ENCODE results near the gene CCND2. TPM values are rescaled to one million over a fixed set of nuclear protein-coding genes. Genes with fewer than 3 reads are reported as not detected.
A peak's percentile ranks its signal among the peaks of the same experiment; 100 is the strongest.

CCND2 gene
- total and polyA plus RNA-seq, 4 donors: 0.50 to 16.5 (median 3.0) TPM

DNA sequence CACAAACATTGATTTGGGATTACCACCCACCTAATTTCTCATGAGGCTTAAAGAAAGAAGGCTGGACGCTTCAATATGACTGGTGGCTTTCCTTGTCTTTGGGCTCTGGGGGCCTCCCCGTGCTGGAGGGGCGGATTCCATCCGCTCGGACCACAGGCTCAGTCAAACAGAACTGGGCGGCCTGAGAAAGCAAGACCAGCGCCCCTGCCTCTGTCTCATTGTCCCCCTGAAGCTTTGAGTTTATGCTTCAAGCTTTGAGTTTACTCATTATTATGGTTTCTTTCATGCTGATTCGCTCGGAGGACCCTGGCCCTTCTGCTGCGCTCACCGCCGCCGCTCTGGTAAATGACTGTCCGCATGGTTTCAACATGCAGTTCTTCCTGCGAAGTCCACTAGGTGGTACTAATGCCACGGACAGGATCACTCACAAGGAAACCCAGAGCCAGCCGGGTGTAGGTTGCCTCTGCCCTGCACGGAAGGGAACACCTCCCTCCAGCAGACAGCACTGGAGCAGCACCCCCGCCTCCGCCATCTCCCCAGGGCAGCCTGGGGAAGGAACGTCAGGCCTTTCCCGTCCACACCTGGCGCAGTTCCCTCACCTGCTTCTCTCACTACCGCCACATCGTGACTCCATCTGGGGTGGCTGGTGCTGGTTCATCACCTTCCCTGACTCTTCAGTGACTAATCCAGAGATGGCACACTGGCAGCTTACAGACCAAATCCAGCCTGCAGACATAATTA, 34.2 kb downstream of the CCND2 start:
- no peaks in the 10 kb centered on the region for H3K9me3 ChIP-seq (ENCODE audit: control insufficient read depth in 4 of 4, low read length in 3 of 4)
- peak; percentile 45 for DNase-seq (ENCODE audit: low spot score)
- H3K4me3 ChIP-seq (ENCODE audit: low read depth in 1 of 3, low read length in 3 of 3): no peak overlapping the region
- H3K9ac ChIP-seq (ENCODE audit: low read depth in 1 of 2, low read length in 2 of 2): no peak overlapping the region
- H3K4me1 ChIP-seq (ENCODE audit: control insufficient read depth in 4 of 4, insufficient read depth in 4 of 4, low read length in 3 of 4): peaks cover 0 to 6% (median 2%) of the 10 kb centered on the region in 4 donors
- H3K27ac ChIP-seq (ENCODE audit: low read depth in 1 of 2, low read length in 2 of 2): no peak overlapping the region
- 27% methylated on average over 25 of the region's 25 CpGs for WGBS
- TF ChIP-seq, protein P1, sequence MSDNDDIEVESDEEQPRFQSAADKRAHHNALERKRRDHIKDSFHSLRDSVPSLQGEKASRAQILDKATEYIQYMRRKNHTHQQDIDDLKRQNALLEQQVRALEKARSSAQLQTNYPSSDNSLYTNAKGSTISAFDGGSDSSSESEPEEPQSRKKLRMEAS (IDR thresholded peaks at IDR 0.05): no peak
- peak; percentile 85 to 89 for TF ChIP-seq RAD21 (IDR thresholded peaks at IDR 0.05)
- TF ChIP-seq, protein P2, sequence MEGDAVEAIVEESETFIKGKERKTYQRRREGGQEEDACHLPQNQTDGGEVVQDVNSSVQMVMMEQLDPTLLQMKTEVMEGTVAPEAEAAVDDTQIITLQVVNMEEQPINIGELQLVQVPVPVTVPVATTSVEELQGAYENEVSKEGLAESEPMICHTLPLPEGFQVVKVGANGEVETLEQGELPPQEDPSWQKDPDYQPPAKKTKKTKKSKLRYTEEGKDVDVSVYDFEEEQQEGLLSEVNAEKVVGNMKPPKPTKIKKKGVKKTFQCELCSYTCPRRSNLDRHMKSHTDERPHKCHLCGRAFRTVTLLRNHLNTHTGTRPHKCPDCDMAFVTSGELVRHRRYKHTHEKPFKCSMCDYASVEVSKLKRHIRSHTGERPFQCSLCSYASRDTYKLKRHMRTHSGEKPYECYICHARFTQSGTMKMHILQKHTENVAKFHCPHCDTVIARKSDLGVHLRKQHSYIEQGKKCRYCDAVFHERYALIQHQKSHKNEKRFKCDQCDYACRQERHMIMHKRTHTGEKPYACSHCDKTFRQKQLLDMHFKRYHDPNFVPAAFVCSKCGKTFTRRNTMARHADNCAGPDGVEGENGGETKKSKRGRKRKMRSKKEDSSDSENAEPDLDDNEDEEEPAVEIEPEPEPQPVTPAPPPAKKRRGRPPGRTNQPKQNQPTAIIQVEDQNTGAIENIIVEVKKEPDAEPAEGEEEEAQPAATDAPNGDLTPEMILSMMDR (IDR thresholded peaks at IDR 0.05; ENCODE audit: low read depth, low read length, missing input control): peak; percentile 67
- H3K27me3 ChIP-seq (ENCODE audit: control insufficient read depth in 4 of 4, insufficient read depth in 4 of 4, low read length in 3 of 4): peaks cover 0 to 4% (median 0%) of the 10 kb centered on the region in 4 donors
- no peaks in the 10 kb centered on the region for H3K36me3 ChIP-seq (ENCODE audit: control insufficient read depth in 4 of 4, insufficient read depth in 3 of 4, low read depth in 1 of 4, low read length in 3 of 4)

DNA sequence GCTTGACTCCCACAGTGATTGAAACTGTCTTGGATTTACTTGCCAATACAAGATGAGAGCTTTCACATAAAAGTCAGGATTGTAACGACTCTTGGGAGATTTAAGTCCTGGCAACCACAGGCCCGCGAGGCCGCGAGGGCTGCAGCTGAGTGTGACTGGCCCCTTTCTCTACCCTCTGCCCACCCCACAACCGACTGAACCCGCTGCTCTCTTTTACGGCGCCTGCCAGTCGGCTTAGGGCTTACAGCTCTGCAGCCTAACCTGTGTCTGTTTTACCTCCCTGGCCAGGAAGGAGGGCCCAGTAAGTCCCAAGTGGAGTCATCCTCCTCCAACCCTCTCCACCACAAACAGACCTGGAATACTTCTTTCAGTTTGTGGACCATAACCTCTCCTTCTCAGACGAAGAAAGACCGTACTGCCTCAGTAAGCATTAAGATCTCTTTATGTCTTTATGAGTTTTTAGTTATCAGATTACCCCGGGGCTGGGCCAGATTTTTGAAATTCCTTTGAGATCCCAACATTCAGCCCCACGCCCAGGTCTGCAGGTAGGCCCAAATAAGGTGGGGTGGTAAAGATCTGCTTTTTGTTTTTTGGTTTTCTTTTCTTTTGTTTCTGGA, 34.9 kb downstream of the CCND2 start:
- H3K27me3 ChIP-seq (ENCODE audit: control insufficient read depth in 4 of 4, insufficient read depth in 4 of 4, low read length in 3 of 4): peaks cover 0 to 4% (median 0%) of the 10 kb centered on the region in 4 donors
- peaks cover 0 to 6% (median 2%) of the 10 kb centered on the region in 4 donors for H3K4me1 ChIP-seq (ENCODE audit: control insufficient read depth in 4 of 4, insufficient read depth in 4 of 4, low read length in 3 of 4)
- H3K9ac ChIP-seq (ENCODE audit: low read depth in 1 of 2, low read length in 2 of 2): no peak overlapping the region
- TF ChIP-seq, protein P2 (IDR thresholded peaks at IDR 0.05; ENCODE audit: low read depth, low read length, missing input control): no peak
- TF ChIP-seq GABPA (IDR thresholded peaks at IDR 0.05 in 1 of 2, conservative IDR thresholded peaks at IDR 0.05 in 1 of 2) (no peak), RAD21 (IDR thresholded peaks at IDR 0.05) (no peak), SP1 (IDR thresholded peaks at IDR 0.05) (no peak), TAF1 (conservative IDR thresholded peaks at IDR 0.05) (no peak), FOXA1 (IDR thresholded peaks at IDR 0.05) (no peak), HNF4A (conservative IDR thresholded peaks at IDR 0.05) (no peak), JUND (IDR thresholded peaks at IDR 0.05) (no peak), EGR1 (IDR thresholded peaks at IDR 0.05; ENCODE audit: low read depth in 2 of 2) (no peak)
- TF ChIP-seq, protein P3, sequence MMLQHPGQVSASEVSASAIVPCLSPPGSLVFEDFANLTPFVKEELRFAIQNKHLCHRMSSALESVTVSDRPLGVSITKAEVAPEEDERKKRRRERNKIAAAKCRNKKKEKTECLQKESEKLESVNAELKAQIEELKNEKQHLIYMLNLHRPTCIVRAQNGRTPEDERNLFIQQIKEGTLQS (IDR thresholded peaks at IDR 0.05): no peak
- H3K9me3 ChIP-seq (ENCODE audit: control insufficient read depth in 4 of 4, low read length in 3 of 4): no peaks in the 10 kb centered on the region
- no peak overlapping the region for H3K4me3 ChIP-seq (ENCODE audit: low read depth in 1 of 3, low read length in 3 of 3)
- no peaks in the 10 kb centered on the region for H3K36me3 ChIP-seq (ENCODE audit: control insufficient read depth in 4 of 4, insufficient read depth in 3 of 4, low read depth in 1 of 4, low read length in 3 of 4)
- no peak overlapping the region for H3K27ac ChIP-seq (ENCODE audit: low read depth in 1 of 2, low read length in 2 of 2)
- no peak for DNase-seq (ENCODE audit: low spot score)
- WGBS: 84% methylated on average over 14 of the region's 14 CpGs
